GM21423 (cell line): ENCODE measurements around the gene CARM1.
"Not testable (repeated sequence)": the region's sequence is repeated elsewhere in the genome, so short reads cannot be mapped to it uniquely, and the experiment has no call there.

Experiments used
- ATAC-seq: cut with Tn5 transposase; IDR thresholded peaks from one replicate; pipeline ENCODE4 v1.9.1; 2021; ENCODE audit warnings: mild to moderate bottlenecking, moderate library complexity; ENCODE audit not compliant: unreplicated experiment

The CARM1 gene

DNA sequence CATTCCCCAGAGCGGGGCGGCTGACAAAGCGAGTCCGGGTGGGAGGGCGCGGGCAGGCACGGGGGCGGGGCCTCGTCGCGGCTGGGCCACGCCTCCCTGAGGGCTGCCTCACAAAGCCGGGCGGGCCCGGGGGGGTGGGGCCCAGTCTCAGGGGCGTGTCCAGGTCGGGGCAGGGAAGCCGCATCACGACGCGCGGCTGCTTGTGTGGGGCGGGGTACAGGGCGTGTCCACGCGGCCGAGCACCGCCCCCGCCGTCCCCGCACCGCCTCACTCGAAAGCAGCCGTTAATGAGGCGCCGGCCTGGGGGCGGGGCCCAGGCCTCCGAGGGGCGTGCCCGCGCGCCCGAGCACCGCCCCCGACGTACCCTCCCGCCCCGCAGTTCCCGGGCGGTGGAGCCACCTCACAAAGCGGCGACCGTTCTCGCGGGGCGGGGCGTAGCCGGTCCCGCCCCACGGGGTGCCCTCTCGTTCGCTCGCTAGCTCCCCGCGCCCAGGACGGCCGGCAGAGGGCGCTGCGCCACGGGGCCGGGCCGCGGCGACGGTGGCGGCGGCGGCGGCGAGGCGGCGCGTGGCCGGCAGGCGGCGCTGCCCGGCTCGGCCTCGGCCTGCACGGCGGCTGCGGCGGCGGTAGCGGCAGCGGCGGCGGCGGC is at the start of gene CARM1:
TSS of gene CARM1 (plus strand) at position 599 of the 649 bp plus-strand sequence. CDS start 150 bp downstream, outside the sequence.
- ATAC-seq = peak; percentile 72

GRCh38 chr19:10823690-10824089 is 47.7 kb upstream of the CARM1 start:
- no peak for ATAC-seq

- no peak for ATAC-seq
These were observed 45.1 kb upstream of the CARM1 start for GRCh38 chr19:10826231-10826630.

- ATAC-seq = no peak
These were observed 44.5 kb upstream of the CARM1 start for GRCh38 chr19:10826846-10827245.

GRCh38 chr19:10828981-10829821 is 42.2 kb upstream of the CARM1 start:
- no peak for ATAC-seq

DNA sequence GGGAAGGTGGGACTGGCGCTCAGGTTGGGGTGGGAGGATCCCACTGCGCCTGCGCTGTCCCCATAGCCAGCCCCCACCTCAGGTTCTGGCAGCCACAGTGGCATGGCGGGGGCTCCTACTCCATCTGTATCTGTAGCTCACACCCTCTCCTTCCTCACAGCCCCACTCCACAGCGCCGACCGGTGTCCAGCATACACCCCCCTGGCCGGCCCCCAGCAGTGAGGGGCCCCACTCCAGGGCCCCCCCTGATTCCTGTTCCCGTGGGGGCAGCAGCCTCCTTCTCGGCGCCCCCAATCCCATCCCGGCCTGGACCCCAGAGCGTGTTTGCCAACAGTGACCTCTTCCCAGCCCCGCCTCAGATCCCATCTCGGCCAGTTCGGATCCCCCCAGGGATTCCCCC is 41.4 kb upstream of the CARM1 start:
- no peak for ATAC-seq

GRCh38 chr19:10830370-10830769 is 41.0 kb upstream of the CARM1 start:
- no peak for ATAC-seq

DNA sequence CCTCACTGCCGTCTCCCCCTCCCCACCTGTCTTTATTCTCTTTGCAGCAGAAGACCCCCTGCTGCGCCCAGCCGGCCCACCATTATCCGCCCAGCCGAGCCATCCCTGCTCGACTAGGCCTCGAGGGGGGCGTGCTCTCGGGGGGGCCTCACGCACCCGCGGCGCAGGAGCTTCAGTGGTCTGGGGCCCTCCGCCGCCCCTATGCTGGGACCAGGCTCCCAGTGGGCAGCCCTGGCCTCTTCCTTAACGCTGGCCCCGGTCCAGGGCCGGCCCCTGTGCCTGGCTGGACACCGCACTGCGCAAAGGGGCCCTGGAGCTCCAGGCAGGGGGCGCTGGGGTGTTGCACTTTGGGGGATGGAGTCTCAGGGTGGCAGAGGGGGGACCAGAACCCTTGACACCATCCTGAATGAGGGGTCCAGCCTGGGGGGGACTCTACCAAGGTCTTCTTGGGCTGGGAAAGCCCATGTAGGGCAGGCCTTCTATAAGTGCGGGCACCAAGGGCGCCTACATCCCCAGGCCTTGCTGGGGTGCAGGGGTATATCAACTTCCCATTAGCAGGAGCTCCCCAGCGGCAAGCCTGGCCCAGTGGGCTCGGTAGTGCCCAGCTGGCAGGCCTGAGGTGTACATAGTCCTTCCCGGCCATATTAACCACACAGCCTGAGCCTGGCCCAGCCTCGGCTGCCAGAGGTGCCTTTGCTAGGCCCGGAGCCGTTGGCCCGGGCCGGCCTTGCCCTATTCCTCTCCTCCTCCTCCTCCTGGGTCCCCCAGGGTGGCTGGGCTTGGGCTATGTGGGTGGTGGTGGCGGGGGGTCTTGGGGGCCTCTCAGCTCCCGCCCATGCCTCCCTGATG is 40.2 kb upstream of the CARM1 start:
- no peak for ATAC-seq

GRCh38 chr19:10831987-10832938 is 39.1 kb upstream of the CARM1 start:
- ATAC-seq = no peak

- no peak for ATAC-seq
These were observed 38.4 kb upstream of the CARM1 start for GRCh38 chr19:10832939-10833296.

- ATAC-seq = no peak
These were observed 36.1 kb upstream of the CARM1 start for GRCh38 chr19:10835089-10835753.

GRCh38 chr19:10835754-10836478 is 35.4 kb upstream of the CARM1 start, which contains the start of gene TMED1:
TMED1 (minus strand) TSS chr19:10836212; CDS start chr19:10836191, 21 bp downstream.
- peak; percentile 73 for ATAC-seq

DNA sequence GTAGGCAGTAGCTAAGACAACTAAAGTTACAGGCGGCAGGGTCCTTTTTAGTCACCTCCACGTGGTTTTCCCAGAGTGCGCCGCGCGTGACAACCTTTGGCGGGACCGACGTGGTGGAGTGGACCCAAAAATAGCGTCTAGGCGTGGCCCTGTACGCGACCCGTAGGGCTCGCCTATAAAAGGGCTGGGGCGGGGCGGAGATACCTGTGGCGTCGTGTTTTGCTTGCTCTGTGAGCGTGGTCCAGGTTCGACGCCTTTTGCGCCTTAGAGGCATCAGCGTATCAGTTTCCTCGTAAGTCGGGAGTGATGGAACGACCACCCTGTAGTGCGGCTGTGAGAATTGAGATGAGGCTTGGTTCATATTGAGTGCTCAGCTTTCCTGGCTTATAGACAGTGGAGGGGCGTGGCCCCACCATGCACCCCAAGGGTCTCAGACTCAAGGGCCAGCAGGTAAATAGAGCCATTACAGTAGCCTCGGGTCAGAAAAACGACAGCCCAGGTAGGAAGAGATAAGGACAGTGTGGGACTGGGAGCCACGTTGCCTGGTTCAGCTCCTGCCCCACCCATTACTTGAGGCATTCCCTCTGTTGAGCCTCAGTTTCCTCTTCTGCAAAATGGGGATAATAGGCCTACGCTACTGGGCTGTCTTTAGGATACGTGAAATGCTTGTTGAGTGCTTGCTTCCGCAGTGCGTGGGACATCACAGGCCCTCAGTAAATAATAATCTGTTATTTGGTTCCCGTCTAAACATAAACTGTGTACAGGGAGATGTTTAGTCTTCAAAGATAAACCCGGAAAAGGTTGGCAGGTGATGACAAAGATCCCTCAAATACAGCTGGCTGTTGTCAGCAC is 34.6 kb upstream of the CARM1 start:
- ATAC-seq = peak; percentile 22

DNA sequence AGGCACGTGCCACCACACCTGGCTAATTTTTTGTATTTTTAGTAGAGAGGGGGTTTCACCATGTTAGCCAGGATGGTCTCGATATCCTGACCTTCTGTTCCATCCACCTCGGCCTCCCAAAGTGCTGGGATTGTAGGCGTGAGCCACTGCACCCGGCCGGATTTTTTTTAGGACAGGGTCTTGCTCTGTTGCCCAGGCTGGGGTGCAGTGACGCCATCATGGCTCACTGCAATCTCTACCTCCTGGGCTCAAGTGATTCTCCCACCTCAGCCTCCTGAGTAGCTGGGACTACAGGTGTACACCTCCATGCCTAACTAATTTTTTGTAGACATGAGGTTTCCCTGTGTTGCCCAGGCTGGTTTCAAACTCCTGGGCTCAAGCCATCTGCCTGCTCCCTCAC is 33.7 kb upstream of the CARM1 start:
- not testable (repeated sequence) for ATAC-seq

GRCh38 chr19:10838377-10838776 is 33.0 kb upstream of the CARM1 start:
- no peak for ATAC-seq

- ATAC-seq = no peak
These were observed 32.0 kb upstream of the CARM1 start for GRCh38 chr19:10839114-10840050.

- no peak for ATAC-seq
These were observed 28.6 kb upstream of the CARM1 start for GRCh38 chr19:10842788-10843187.
